Measurements from ENCODE around the gene CRTAC1. TPM values are rescaled to one million over a fixed set of nuclear protein-coding genes. Genes with fewer than 3 reads are reported as not detected.

CRTAC1 gene
- total RNA-seq, 1 experiment from 2014 or later = 0.20 TPM

DNA sequence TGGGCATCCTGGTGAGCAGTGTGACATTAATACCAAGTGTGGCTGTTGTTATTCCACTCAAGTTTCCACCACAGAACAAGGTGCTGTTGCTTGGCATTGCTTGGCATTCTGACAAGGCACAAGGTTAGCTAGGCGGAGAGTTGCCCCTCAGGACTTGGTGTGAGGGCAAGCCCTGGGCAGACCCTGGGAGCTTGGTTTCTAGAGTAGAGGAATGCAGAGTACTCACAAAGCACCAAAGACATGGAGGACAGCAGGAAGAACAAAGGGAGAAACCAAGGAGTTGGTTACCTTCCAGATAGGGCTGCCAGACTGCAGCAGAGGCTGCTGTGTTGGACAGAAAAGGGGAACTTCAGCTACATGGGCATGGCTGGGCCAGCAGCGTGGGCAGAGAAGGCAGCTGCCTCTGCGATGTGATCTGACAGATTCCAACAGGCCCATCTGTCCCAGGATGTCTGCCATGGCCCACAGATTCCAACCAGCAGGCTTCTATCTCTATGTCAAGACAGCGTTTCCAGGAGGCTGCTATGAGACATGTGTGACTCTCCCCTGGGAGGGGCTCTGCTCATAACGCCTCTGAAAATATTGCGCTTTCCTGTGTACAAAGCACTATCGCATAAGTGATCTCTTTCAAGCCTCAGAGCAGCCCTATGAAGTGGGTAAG is 178.9 kb downstream of the CRTAC1 start:
- no peak overlapping the region for H3K4me2 ChIP-seq (ENCODE audit: low read length)
- no peaks in the 10 kb centered on the region for H3K9me3 ChIP-seq (ENCODE audit: control insufficient read depth in 1 of 2, insufficient read depth in 1 of 2, low read depth in 1 of 2, low read length in 2 of 2)
- no peaks in the 10 kb centered on the region for H4K20me1 ChIP-seq (ENCODE audit: insufficient read depth)
- ATAC-seq = no peak
- intact Hi-C loops (cut with micrococcal nuclease) = no loop called here
- BruUV-seq (replicated peaks) = no TSS peak
- CTCF ChIA-PET = no interaction called here
- no peak for TF ChIP-seq ZFX (IDR thresholded peaks at IDR 0.05)
- no peak for TF ChIP-seq POLR2A (IDR thresholded peaks at IDR 0.05; ENCODE audit: borderline replicate concordance, extremely low read depth, insufficient read depth, insufficient read length)
- TF ChIP-seq POLR2AphosphoS5 (IDR thresholded peaks at IDR 0.05; ENCODE audit: low read depth, low read length) = no peak
- no peak for TF ChIP-seq SIN3A (IDR thresholded peaks at IDR 0.05; ENCODE audit: low read depth)
- no peak for TF ChIP-seq TCF7L2 (IDR thresholded peaks at IDR 0.05; ENCODE audit: borderline replicate concordance, extremely low read depth, insufficient read depth, insufficient read length)
- no peak for TF ChIP-seq SP1 (IDR thresholded peaks at IDR 0.05; ENCODE audit: low read depth)
- no peak for TF ChIP-seq EZH2 (IDR thresholded peaks at IDR 0.05)
- TF ChIP-seq CEBPB (IDR thresholded peaks at IDR 0.05; ENCODE audit: low read depth) = no peak
- no peak for TF ChIP-seq FOSL1 (IDR thresholded peaks at IDR 0.05; ENCODE audit: low read depth)
- TF ChIP-seq, protein P1, sequence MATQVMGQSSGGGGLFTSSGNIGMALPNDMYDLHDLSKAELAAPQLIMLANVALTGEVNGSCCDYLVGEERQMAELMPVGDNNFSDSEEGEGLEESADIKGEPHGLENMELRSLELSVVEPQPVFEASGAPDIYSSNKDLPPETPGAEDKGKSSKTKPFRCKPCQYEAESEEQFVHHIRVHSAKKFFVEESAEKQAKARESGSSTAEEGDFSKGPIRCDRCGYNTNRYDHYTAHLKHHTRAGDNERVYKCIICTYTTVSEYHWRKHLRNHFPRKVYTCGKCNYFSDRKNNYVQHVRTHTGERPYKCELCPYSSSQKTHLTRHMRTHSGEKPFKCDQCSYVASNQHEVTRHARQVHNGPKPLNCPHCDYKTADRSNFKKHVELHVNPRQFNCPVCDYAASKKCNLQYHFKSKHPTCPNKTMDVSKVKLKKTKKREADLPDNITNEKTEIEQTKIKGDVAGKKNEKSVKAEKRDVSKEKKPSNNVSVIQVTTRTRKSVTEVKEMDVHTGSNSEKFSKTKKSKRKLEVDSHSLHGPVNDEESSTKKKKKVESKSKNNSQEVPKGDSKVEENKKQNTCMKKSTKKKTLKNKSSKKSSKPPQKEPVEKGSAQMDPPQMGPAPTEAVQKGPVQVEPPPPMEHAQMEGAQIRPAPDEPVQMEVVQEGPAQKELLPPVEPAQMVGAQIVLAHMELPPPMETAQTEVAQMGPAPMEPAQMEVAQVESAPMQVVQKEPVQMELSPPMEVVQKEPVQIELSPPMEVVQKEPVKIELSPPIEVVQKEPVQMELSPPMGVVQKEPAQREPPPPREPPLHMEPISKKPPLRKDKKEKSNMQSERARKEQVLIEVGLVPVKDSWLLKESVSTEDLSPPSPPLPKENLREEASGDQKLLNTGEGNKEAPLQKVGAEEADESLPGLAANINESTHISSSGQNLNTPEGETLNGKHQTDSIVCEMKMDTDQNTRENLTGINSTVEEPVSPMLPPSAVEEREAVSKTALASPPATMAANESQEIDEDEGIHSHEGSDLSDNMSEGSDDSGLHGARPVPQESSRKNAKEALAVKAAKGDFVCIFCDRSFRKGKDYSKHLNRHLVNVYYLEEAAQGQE (IDR thresholded peaks at IDR 0.05; ENCODE audit: low read depth) = no peak
- TF ChIP-seq JUND (IDR thresholded peaks at IDR 0.05) = no peak
- H3K79me2 ChIP-seq (ENCODE audit: insufficient read depth, low read length) = no peaks in the 10 kb centered on the region
- H3K4me1 ChIP-seq (ENCODE audit: control insufficient read depth in 1 of 2, insufficient read depth in 2 of 2, low read length in 2 of 2) = peaks cover 4 to 21% of the 10 kb centered on the region in 2 experiments; a peak in 2 of 4 replicates
- H3K9me2 ChIP-seq (ENCODE audit: insufficient read depth) = no peaks in the 10 kb centered on the region
- no peak for DNase-seq (ENCODE audit: low read depth, low spot score)
- no peak overlapping the region for H3K4me3 ChIP-seq (replicated peaks in 1 of 2; ENCODE audit: low read depth in 1 of 2, low read length in 2 of 2)
- RAD21 ChIA-PET (ENCODE audit: low non-redundant PET in 1 of 2, low total read pairs in 2 of 2, uncharacterized antibody in 2 of 2, unreplicated experiment in 2 of 2) = no interaction called here
- peaks cover 7% of the 10 kb centered on the region; the same call in 1 of the 2 replicates for H3K27me3 ChIP-seq (ENCODE audit: insufficient read depth, low read length)
- POLR2A ChIA-PET = no interaction called here
- H3K36me3 ChIP-seq (ENCODE audit: control insufficient read depth in 1 of 2, insufficient read depth in 2 of 2, low read length in 2 of 2) = no peaks in the 10 kb centered on the region
- H3K27ac ChIP-seq (ENCODE audit: low read depth, low read length) = no peak overlapping the region
- no peak overlapping the region for H2AFZ ChIP-seq (ENCODE audit: low read depth, low read length, poor library complexity, severe bottlenecking)
- no peak overlapping the region for H3K9ac ChIP-seq (ENCODE audit: low read length)

Data from HCT116 (cell line).